Activated naive CD8-positive, alpha-beta T cell (primary cell): ENCODE measurements around the gene CS.
"Not testable (repeated sequence)": the region's sequence is repeated elsewhere in the genome, so short reads cannot be mapped to it uniquely, and the experiment has no call there.

Source experiments
- H3K27ac Mint-ChIP-seq: one replicate; pipeline ENCODE4 v1.8.0; 2021; ENCODE audit warnings: mixed read lengths
- H3K27me3 Mint-ChIP-seq: one replicate; pipeline ENCODE4 v1.8.0; 2021; ENCODE audit warnings: mixed read lengths
- H3K36me3 Mint-ChIP-seq: one replicate; pipeline ENCODE4 v1.8.0; 2021; ENCODE audit warnings: mixed read lengths
- H3K4me1 Mint-ChIP-seq: one replicate; pipeline ENCODE4 v1.8.0; 2021; ENCODE audit warnings: low read depth, mixed read lengths
- H3K4me3 Mint-ChIP-seq: one replicate; pipeline ENCODE4 v1.8.0; 2021; ENCODE audit warnings: mild to moderate bottlenecking, mixed read lengths
- H3K9me3 Mint-ChIP-seq: one replicate; pipeline ENCODE4 v1.8.0; 2021; ENCODE audit warnings: low read depth, mixed read lengths

The CS gene

DNA sequence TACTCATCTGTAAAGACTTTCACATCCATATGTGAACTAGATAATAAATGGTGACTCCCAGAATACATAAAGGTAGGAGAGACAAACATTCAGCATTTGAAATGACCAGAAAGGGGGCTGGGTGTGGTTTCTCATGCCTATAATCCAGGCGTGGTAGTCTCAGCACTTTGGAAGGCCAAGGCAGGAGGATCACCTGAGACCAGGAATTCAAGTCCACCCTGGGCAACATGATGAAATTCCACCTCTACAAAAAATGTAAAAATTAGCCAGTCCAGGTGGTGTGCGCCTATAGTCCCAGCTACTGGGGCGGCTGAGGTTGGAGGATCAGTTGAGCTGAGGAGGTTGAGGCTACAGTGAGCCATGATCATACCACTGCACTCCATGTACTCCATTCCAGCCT is 4.1 kb upstream of the CS start:
- Mint-ChIP-seq H3K4me3 (no peak overlapping the region), H3K9me3 (no peaks in the 10 kb centered on the region), H3K4me1 (peaks cover 22% of the 10 kb centered on the region), H3K27me3 (no peaks in the 10 kb centered on the region), H3K27ac (no peak overlapping the region), H3K36me3 (no peaks in the 10 kb centered on the region)

DNA sequence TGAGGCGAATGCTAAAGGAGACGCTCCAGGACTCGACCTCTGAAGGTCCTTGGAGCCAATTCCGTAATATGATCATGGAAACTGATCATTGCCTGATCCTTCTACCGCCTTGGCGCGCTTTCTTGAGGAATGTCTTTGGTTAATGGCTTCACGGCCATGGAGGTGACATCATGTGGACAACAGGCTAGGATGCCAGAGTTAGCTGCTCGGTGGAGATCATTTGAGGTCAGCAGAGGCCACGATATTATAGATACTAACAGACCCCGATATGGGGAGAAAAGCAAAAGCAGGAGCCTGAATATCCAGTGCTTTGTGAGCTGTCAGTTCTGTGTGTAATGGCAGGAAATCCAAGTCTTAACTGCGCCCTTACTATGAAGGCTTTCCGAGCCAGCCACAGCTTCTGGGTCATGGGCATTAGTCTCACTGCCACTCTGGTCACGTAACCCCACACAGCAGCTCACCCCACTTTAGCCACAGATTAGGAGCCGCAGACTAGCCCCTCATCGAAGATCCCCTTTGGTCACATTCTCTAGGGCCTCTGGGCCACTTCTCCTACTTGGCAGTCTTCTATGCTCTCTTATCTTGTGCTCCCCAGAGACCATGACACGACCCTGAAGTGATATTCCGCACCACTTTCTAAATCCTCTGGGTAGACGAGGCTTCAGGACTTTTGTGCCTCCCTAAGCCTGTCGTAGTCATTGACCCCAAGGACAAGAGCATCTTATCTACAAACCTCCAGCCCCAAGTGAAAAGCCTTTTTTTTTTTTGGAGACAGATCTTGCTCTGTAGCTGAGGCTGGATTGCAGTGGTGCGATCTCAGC is 724 bp upstream of the CS start:
- Mint-ChIP-seq H3K4me3 (peak overlapping the region; percentile 97), H3K36me3 (peaks cover 2% of the 10 kb centered on the region), H3K9me3 (no peaks in the 10 kb centered on the region), H3K4me1 (peaks cover 53% of the 10 kb centered on the region), H3K27ac (peak overlapping the region; percentile 98), H3K27me3 (no peaks in the 10 kb centered on the region)

DNA sequence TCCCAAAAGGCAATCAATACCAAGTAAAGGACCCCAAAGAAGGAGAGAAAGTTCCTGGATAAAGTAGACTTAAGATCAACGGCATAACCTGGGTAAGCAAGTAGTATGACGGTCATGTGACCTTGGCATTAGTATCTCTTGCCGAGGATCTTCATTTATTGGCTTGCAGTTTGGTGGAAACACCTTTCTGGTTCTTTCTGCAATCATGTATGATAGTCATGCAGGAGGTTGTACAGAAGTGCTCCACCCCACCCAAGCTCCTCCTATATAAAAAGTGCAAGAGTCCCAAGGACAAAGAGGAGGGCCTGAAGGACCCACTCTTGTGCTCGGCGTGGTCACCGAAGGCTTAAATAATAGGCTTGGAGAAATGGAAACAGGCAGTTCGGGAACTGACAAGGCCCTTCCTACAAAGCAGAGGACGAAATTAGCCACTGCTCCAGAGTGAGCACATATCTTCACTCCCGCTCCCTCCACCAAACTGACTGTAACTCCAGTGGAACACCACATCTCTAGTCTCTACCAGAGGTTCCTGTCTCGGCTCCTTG is 750 bp downstream of the CS start:
- Mint-ChIP-seq H3K4me3 (peak overlapping the region; percentile 97), H3K27me3 (no peaks in the 10 kb centered on the region), H3K36me3 (peaks cover 2% of the 10 kb centered on the region), H3K4me1 (peaks cover 55% of the 10 kb centered on the region), H3K9me3 (no peaks in the 10 kb centered on the region), H3K27ac (peak overlapping the region; percentile 98)

DNA sequence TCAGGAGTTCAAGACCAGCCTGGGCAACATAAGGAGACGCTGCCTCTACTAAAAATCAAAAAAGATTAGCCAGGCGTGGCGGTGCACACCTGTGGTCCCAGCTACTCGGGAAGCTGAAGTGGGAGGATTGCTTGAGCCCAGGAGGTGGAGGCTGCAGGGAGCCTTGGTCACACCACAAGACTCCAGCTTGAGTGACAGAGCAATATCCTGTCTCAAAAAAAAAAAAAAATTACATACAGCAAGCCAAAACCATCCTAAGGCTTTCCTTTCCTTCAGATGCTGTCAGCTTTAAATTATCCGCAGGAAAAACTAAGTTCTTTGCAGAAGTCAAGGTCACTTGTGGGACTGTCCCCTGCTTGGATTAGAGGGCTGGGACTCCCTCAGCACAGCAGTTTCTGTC is 1.3 kb downstream of the CS start:
- H3K4me3 Mint-ChIP-seq, result peak overlapping the region; percentile 97
- peak overlapping the region; percentile 98 for H3K27ac Mint-ChIP-seq
- H3K36me3 Mint-ChIP-seq, result peaks cover 2% of the 10 kb centered on the region
- no peaks in the 10 kb centered on the region for H3K9me3 Mint-ChIP-seq
- peaks cover 60% of the 10 kb centered on the region for H3K4me1 Mint-ChIP-seq
- H3K27me3 Mint-ChIP-seq, result no peaks in the 10 kb centered on the region

DNA sequence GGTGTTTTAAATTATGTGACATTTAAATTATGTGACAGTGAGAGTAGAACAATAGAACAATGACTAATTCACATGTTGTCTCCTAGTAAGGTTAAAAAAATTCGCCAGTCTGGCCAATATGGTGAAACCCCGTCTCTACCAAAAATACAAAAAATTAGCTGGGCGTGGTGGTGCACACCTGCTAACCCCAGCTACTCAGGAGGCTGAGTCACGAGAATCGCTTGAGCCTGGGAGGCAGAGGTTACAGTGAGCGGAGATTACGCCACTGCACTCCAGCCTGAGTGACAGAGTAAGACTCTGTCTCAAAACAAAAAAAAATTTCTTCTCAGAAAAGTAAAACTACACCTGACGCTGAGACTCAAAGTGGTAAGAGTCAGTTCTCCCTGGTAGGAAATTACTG is 2.7 kb downstream of the CS start:
- no peaks in the 10 kb centered on the region for H3K9me3 Mint-ChIP-seq
- H3K4me1 Mint-ChIP-seq, result peaks cover 66% of the 10 kb centered on the region
- peak overlapping the region; percentile 54 for H3K27ac Mint-ChIP-seq
- H3K4me3 Mint-ChIP-seq, result peak overlapping the region; percentile 75
- H3K27me3 Mint-ChIP-seq, result no peaks in the 10 kb centered on the region
- peaks cover 2% of the 10 kb centered on the region for H3K36me3 Mint-ChIP-seq

DNA sequence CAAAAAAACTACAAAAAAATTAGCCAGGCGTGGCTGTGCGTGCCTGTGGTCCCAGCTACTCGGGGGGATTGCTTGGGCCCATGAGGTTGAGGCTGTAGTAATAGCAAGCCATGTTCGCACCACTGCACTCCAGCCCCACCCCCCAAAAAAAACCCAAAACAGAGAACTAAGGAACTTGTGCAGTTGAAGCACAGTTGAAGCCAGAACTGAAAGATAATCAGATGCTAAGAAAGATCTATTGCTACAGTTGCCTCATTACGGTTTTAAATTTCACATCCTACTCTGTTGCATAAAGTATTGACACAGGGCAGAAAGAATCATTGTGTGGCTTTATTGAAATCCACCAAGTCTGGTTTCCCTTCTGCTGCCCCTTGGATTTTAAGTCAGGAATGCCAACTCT is 3.8 kb downstream of the CS start:
- Mint-ChIP-seq H3K4me3 (peak overlapping the region; percentile 27), H3K9me3 (no peaks in the 10 kb centered on the region), H3K27me3 (no peaks in the 10 kb centered on the region), H3K4me1 (peaks cover 63% of the 10 kb centered on the region), H3K27ac (no peak overlapping the region), H3K36me3 (peaks cover 2% of the 10 kb centered on the region)

DNA sequence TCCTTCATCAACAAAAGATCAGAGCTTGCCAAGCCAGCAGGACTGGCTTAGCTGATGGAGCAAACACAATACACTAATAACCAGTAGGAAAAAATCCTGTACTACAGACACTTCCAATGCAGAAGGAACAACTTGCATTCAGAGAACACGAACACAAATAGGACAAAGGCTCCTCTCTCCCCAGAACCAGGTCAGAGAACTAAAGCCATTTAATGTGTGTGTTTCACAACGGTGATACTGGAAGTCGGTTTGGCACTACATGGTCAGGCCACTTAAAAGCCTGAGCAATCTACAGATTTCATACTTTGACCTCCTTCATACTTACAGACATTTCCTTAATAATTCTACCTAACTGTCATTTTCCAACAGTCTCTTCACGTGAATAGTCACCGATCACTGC is 6.3 kb downstream of the CS start:
- H3K4me1 Mint-ChIP-seq, result peaks cover 60% of the 10 kb centered on the region
- H3K27ac Mint-ChIP-seq, result no peak overlapping the region
- peaks cover 4% of the 10 kb centered on the region for H3K36me3 Mint-ChIP-seq
- no peak overlapping the region for H3K4me3 Mint-ChIP-seq
- H3K27me3 Mint-ChIP-seq, result no peaks in the 10 kb centered on the region
- no peaks in the 10 kb centered on the region for H3K9me3 Mint-ChIP-seq

DNA sequence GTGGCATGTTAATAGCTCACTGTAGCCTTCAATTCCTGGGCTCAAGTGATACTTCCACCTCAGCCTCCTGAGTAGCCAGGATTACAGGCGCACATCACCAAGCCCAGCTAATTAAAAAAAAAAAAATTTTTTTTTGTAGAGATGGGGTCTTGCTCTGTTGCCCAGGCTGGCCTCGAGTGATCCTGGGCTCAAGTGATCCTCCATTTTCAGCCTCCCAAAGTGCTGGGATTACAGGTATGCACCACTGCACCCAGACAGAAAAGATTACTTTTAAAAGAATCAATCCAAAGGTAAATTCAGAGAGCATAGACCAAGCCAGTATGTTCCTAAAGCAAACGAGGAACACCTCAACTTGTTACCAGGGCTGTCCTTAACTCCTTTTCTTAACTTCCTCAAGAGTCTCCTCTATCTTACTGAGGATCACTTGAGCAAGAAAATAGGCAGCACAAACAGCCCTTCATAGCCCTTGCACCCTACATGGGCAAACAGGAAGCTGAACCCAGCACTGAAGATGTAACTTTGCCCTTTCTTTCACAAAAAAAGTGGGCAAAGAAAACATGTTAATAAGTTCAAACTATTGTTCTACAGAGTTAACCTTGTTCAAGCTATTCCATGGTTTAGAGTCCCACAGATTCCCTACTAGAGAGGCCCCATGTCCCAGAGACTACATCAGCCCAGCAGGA is 11.3 kb downstream of the CS start:
- Mint-ChIP-seq H3K9me3 (no peaks in the 10 kb centered on the region), H3K27me3 (no peaks in the 10 kb centered on the region), H3K36me3 (peaks cover 4% of the 10 kb centered on the region), H3K27ac (no peak overlapping the region), H3K4me3 (no peak overlapping the region), H3K4me1 (peaks cover 35% of the 10 kb centered on the region)

DNA sequence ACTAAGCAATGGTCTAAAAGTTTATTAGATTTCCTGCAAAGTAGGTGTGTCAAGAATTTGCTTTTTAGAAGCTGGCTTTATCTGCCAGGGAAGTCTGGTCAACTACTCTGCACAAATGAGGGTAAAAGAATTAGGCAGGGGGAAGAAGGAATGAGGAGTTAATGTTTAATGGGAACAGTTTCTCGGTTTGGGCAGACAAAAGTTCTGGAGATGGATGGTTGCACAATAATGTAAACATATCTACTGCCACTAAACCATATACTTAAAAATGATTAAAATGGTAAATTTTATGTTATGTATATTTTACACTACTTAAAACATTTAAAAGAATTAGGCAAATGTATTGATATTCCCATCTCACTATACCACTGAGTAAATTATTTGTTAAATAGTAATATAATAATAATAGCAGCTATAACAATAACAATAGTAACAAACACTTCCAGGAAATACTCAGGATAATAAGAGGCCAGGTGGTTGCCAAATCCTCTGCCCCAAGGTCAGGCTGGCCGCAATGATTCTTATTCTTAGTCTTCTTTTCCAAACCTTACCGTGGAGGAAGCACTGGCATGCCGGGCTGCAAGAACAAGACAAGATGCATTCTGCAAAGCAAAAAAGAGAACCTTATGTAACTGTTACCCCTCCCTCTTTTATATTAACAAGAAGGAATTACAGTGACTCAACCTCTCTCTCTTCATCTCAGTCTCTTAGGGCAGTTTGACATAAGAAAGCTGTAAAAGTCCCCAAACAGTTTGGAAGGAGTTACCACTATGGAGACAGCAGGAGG is 13.9 kb downstream of the CS start:
- Mint-ChIP-seq H3K4me1 (peaks cover 19% of the 10 kb centered on the region), H3K27me3 (no peaks in the 10 kb centered on the region), H3K9me3 (no peaks in the 10 kb centered on the region), H3K36me3 (peaks cover 7% of the 10 kb centered on the region), H3K4me3 (no peak overlapping the region), H3K27ac (no peak overlapping the region)

DNA sequence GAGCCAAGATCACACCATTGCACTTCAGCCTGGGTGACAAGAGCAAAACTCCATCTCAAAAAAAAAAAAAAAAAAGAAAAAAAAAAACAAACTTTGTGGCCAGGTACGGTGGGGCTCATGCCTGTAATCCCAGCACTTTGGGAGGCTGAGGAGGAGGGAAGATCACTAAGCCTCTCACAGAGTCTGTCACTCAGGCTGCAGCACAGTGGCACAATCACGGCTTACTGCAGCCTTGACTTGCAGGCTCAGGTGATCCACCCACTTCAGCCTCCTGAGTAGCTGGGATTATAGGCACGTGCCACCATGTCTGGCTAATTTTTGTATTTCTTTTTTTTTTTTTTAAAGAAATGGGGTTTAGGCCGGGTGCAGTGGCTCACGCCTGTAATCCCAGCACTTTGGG is 15.9 kb downstream of the CS start:
- H3K4me1 Mint-ChIP-seq, result peaks cover 11% of the 10 kb centered on the region
- H3K27ac Mint-ChIP-seq, H3K36me3 Mint-ChIP-seq, H3K4me3 Mint-ChIP-seq, H3K9me3 Mint-ChIP-seq, H3K27me3 Mint-ChIP-seq: not testable (repeated sequence)

DNA sequence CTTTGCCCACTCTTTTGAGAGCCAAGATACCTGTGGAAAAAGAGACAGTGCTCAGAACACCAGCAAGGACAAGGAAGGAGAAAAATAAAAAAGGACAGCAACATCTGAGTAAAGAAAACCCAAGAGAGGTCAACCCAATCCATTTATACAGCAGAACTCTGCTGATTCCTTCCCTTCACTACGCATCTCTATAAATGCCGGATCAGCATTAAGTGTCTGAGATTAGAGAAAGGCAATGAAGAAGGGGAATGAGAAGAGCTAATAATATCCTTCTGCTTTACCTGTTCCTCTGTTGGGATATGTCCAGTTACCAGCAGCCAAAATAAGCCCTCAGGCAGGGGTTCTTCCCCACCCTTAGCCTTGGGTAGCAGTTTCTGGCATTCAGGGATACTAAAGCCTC is 17.6 kb downstream of the CS start:
- H3K4me1 Mint-ChIP-seq, result peaks cover 5% of the 10 kb centered on the region
- peaks cover 8% of the 10 kb centered on the region for H3K36me3 Mint-ChIP-seq
- no peaks in the 10 kb centered on the region for H3K27me3 Mint-ChIP-seq
- H3K27ac Mint-ChIP-seq, result peak overlapping the region; percentile 34
- no peaks in the 10 kb centered on the region for H3K9me3 Mint-ChIP-seq
- H3K4me3 Mint-ChIP-seq, result no peak overlapping the region

DNA sequence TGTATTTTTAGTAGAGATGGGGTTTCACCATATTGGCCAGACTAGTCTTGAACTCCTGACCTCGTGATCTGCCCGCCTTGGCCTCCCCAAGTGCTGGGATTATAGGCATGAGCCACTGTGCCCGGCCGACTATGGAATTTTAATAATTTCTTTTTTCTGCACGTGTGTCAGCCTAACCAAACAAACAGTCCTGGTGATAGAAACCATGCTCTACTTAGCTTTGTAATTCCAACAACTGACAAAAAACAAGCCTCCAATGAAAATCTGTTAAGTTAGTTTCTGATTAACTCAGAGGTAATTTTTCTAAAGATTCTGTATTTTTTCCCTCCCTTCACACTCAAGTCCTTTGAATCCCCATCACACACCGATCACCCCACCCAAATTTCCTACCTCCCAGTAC is 18.1 kb downstream of the CS start:
- Mint-ChIP-seq H3K27ac (peak overlapping the region; percentile 16), H3K36me3 (peaks cover 8% of the 10 kb centered on the region), H3K27me3 (no peaks in the 10 kb centered on the region), H3K4me3 (no peak overlapping the region), H3K9me3 (no peaks in the 10 kb centered on the region), H3K4me1 (peaks cover 5% of the 10 kb centered on the region)

DNA sequence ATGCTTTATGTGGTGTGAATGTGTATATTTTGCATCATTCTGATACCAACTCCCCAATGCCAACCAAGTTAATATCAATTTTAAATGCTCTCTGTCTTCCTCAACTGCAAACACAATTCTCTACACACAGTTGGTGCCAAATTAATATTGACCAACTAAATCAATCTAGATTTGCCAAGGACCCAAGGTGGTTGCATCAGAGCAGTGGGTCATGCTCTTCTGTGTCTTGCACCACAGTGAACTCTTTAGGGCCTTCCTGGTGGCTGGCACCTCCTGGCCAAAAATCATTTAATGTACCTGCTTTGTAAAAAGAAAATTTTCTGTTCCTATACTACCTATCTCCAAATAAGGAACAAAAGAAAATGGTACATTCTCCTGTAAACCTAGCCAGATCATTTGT is 19.3 kb downstream of the CS start:
- Mint-ChIP-seq H3K27me3 (no peaks in the 10 kb centered on the region), H3K36me3 (peaks cover 10% of the 10 kb centered on the region), H3K9me3 (no peaks in the 10 kb centered on the region), H3K4me3 (no peak overlapping the region), H3K4me1 (no peaks in the 10 kb centered on the region), H3K27ac (no peak overlapping the region)

DNA sequence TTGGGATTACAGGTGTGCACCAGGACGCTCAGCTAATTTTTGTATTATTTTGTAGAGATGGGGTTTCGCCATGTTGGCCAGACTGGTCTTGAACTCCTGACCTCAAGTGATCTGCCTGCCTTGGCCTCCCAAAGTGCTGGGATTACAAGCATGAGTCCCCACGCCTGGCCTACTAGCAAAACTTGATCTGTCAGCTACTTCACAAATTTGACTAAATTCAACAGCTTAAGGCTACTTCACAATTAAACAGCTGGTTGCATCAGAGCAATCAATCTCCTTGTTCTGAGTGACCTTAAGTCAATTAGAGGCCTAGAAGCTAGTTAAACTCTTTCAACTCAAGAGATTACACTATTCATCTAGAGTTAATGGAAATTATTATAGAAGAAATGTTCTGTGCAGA is 21.2 kb downstream of the CS start:
- peaks cover 12% of the 10 kb centered on the region for H3K36me3 Mint-ChIP-seq

DNA sequence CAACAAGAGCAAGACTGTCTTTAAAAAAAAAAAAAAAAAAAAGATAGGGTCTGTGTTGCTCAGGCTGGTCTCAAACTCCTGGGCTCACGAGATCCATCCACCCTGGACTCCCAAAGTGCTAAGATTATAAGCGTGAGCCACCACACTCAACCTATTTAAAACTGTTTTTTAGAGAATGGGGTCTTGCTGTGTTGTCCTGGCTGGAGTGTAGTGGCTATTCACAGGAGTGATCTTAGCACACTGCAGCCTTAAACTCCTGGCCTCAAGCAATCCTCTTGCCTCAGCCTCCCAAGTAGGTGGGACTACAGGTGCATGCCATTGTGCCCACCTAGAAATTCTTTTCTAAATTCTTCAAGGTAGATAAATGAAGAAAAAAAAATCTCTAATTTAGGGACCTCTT is 25.8 kb downstream of the CS start:
- H3K4me1 Mint-ChIP-seq, result no peaks in the 10 kb centered on the region
- H3K27ac Mint-ChIP-seq, result no peak overlapping the region
- H3K4me3 Mint-ChIP-seq, result no peak overlapping the region
- H3K27me3 Mint-ChIP-seq, result no peaks in the 10 kb centered on the region
- peaks cover 9% of the 10 kb centered on the region for H3K36me3 Mint-ChIP-seq
- no peaks in the 10 kb centered on the region for H3K9me3 Mint-ChIP-seq

More for the DNA sequence above, 21.2 kb downstream of the CS start:
- Mint-ChIP-seq H3K27ac (peak overlapping the region; percentile 34), H3K27me3 (no peaks in the 10 kb centered on the region), H3K4me1 (no peaks in the 10 kb centered on the region), H3K4me3 (no peak overlapping the region), H3K9me3 (no peaks in the 10 kb centered on the region)
